Activated CD4-positive, CD25-positive, alpha-beta regulatory T cell treated with anti-CD3 and anti-CD28 coated beads, Interleukin-2, amount 50 U/mL, for 72 hours (primary cell): ENCODE data around the gene SREBF1.

Source experiments
- DNase-seq: peaks from one replicate; pipeline ENCODE4 v3.0.0; 2021

SREBF1 gene

DNA sequence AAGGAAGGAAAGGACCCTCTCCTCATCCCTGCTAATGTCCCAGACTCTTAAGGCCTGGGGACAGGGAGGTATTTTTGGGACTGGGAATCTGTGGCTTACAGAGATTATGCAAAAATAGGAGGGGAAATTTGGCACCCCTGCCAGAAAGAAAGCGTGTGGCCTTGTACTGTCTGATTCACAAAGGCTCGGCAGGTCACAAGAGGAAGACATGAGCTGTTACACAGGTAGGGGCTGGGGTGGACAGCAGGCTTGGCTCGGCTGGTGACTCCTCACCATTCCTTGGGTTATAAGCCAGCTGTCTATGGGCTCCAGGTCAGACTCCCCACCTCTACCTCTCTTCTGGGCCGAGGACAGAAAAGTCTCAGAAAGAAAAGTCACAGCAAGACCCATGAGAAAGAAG is 20.7 kb upstream of the SREBF1 start:
- DNase-seq: no peak

DNA sequence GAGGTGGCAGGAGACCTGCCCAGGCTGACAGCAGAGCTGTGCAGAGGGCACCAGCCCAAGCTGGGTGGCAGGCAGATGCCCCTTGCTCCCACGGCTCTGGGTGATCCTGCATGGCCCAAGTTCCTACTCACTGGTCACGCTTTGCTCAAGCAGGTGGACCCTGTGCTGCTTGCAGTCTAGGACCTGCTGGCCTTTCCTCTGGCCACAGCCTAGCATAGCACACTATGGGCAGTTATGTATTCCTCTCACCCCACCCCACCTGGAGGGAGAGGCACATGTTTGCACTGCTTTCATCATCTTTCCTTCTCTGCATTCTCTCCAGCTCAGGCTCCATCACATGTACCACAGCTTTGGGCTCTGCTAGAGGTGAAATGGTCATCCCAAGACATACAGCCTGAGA is 19.6 kb upstream of the SREBF1 start:
- DNase-seq: no peak

DNA sequence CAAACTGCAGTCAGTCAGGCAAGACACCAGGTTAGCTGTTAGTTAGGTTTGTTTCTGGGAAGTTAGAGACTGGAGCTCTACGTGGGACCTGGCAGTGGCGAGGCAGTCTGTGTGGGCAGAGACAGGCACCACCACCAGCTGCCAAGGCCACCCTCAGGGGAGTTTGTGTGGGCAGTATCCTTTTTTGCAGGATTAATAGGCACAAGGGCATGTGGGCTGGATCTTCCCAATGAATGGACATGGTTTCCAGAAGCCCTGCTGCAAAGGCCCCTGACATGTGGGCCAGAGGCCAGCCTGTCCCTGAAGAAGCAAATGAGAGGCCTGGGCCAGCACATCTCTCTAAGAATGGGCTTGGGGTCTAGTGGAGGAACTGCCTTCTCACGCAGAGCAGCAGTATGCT is 19.2 kb upstream of the SREBF1 start:
- no peak for DNase-seq

GRCh38 chr17:17853811-17854447 is 17.1 kb upstream of the SREBF1 start:
- DNase-seq: no peak

DNA sequence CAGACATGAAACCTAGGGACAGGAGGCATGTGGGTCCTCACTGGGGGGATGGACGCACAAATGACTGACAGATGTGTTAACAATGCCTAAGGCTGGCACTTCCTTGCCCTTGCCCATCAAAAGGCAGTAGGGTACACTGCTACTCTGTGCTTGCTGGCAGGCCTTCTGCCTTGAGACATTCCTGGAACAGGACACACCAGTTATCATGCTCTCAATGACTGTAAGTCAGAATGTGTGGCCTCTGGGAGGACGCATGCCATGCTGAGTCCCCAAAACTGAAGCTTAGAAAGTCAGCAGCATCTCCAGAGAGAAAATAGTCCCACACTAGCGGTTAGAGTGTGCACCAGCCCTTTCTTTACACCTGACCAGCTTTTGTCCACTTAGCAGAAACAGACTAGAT is 16.1 kb upstream of the SREBF1 start:
- no peak for DNase-seq

DNA sequence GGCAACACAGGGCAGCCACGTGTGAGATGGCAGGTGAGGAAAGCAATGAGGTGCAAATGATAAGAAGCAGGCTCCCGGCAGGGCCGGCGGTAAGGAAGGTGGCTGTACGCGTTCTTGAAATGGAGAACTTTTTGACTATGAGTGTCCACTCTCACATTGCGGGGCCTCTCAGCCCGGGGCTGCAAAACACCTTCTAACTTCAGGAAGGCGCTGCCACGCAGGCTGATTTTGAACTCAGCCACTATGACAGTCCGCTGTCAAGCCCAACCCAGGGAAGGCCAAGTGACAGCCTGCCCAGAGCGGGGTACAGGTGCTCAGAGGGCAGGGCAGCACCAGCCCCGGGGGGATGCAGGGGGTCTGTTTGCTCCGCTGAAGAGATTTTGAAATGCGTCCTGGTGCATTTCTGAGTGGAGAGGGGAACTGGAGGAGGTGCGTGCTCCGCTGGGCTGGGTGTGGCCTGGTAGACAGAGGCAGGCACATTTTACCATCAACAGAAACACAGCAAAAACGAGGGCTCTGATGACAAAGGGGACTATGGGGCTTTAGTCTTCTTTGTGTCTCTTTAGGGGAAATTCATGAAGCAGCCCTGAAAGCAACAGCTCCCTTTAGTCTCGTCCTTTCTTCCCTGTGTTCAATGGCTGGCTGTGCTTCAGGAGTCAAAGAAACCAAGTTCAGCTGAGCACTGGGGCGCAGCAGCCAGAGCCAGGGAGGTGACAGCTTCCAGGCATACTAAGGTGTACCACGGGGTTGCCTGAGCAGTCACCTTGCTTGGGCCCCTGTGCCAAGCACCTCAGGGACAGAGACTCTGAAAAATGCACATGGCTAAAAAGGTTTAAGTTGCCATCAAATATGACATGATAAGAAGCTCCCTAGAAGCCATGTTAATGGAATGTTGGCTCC is 14.6 kb upstream of the SREBF1 start:
- no peak for DNase-seq

DNA sequence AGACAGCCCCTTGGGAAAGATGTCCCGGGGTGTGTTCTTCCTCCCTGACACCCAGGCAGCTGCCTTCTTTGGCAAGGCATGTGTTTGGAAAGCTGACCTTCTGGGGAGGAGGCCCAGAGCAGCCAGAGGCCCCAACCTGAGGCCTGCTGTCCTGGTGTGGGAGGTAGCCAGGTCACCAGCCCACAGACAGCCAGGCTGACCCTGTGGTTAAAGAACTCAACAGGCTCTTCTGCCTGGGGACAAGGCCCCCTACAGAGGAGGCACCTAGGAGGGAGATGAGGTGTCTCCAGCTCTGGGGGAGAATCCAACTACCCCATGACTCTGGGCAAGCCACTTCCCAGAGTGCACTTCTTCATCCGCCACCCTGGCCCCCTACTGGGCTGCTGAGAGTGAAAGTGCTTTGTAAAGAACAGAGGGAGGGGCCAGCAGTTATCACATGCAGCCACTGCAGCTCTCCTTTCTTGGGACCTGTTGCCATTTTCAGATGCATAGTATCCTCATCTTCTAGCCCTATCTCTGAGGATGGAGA is 13.1 kb upstream of the SREBF1 start:
- DNase-seq: peak; percentile 49

DNA sequence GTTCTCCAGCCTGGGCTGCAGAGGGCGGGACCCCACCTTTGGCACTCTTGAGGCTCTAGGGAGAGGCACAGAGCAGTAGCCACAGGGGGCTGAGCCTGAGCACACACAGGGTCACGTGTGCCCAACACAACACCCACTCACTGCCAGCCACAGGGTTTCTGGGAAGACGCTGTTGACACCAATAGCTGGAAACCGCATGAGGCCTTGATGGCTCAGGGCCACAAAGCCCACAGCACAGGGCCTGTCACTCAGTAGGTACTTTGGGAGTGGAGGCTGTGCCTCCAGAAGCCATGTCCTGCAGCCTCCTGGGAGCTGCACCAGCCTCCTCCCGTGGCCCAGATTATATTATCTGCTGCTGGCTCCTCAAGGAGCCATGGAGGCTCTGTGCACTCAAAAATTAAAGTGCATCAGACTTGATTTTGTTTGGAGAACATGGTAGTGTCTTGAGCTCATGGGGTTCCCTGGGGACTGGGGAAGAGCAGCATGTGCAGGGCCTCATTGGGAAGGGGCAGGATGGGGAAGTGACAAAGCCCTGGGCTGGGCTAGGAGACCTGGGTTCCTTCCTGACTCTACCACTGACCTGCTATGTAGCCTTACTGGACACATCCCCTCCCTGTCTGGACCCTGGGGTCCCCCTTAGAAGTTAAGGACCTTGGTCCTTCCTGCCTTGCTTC is 12.5 kb upstream of the SREBF1 start:
- peak; percentile 75 for DNase-seq

DNA sequence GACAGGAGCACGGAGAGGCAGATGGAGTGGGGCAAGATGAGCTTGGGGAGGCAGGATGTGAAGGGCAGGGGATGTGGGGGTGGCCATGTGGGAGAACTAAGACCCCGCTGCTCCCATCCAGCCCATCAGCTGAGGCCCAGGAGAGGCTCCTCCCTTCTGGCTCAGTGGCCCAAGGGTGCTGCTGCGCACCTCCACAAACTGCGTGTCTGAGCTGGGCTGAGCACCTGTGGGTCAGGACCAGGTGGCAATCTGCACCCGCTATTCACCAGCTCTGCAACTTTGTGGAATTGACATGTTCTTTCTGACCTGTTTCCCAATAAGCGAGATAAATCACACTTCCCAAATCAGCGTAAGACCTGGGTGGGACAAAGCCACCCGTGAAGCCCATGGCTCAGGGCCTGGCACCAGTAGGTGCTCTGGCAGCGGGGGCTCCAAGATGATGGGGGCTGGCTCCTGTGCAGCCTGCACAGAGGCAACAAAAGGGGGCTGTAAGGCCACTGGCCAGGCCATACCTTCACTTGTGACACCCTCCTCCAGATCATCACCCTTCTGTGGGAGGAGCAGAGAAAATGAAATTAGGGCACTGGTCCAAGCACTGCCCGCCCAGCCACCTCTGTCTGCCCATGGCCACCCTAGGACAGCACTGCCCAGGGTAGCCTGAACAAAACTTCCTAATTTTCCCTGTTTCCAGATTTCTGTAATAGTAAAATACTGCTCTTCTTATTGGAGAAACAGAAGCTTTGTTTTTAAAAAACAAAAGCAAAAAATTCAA is 11.7 kb upstream of the SREBF1 start:
- DNase-seq: no peak

GRCh38 chr17:17847726-17848125 is 10.9 kb upstream of the SREBF1 start:
- no peak for DNase-seq

- DNase-seq: no peak
These were observed 10.4 kb upstream of the SREBF1 start for GRCh38 chr17:17847118-17847689.

DNA sequence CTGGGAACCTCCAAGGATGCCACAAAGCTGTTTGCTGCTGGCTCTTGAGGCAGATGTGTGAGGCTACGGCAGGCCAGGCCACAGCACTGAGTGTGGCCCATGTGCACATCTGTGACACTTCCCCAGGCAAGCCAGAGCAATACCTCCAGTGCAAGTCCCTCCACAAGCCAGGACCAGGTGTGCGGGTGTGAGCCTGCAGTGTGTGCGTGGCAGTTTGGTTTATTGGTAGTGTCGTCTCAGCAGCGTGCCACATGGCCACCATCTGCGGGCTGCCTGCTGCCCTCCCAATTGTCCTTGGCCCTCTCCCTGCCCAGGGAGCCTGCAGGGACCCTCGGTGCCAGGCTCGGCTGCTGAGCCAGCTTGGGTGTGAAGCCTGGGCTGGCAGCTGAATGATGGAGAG is 9.9 kb upstream of the SREBF1 start:
- DNase-seq: no peak

GRCh38 chr17:17846003-17846402 is 9.2 kb upstream of the SREBF1 start:
- DNase-seq: no peak

- DNase-seq: no peak
These were observed 8.4 kb upstream of the SREBF1 start for GRCh38 chr17:17845046-17845775.

- no peak for DNase-seq
These were observed 7.7 kb upstream of the SREBF1 start for GRCh38 chr17:17844500-17844899.

DNA sequence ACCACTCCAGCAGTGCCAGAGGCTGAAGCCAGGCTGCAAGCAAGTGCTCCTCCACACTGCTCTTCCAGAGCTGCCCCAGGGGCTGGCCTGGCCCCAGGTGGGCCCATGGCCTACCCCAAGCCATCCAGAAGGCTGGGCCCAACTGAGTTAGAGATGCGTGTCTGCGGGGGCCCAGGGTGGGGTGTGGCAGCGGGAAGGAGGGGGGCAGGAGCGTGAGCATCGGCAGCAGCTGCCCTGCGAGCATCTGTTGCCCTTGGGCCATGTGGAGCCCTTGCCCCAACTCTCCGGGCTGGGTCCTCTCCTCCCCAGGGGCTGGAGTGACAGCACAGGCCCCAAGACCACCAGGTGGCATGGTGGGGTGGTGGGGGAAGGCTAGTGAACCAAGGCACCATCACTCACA is 7.3 kb upstream of the SREBF1 start:
- no peak for DNase-seq

DNA sequence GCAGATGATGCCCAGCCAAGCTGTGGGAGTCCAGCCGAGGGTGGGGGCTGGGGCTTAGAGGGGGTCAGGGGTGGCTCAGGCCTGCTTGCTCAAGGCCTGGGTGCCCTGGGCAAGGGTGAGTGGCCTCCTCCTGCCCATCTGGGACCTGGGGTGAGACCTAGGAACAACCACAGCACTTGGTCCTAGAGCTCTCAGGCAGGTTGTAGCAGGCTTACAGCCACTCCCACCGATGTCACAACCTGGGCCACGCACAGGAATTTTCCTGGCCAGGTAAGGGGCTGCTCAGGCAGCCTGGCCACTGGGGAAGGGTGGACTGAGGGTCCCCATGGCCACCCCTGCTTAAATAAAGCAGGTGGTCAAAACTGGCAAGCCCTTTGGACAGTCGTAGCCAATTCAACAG is 6.3 kb upstream of the SREBF1 start:
- DNase-seq: no peak

DNA sequence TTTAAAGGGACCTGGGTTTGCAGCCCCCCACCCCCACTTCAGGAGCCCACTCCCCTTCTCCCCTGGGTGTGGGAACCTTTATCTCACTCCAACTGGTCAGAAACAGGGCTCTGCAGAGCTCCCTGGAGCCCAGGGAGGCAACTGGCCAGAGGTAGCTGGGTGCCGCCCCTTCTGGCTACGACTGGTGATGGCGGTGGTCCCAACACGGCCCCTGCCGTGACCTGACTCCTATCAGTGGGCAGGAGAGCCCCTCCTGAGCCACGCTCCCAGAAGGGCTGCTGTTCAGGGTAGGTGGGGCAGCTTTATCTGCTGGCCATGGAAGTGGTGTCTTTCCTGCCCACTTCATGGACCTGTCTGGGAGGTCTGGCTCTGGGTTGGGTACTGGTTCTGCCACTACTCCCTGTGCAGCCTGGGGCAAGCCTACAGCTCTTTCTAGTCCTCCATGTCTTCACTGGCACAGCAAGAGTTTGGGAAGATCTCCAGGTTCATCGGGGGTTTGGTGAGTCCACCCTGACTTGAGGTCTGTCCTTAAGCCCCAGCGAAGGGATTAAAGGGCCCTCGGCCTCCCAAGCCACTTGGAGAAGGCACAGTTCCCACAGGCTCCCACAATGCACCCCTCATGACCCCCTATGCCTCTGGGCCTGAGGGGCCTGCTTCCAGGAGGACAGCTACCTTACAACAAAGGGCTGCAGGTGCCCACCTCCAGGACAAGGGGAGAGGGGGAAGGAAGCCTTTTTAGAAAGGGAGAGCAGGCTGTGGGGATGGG is 5.5 kb upstream of the SREBF1 start:
- DNase-seq: no peak

DNA sequence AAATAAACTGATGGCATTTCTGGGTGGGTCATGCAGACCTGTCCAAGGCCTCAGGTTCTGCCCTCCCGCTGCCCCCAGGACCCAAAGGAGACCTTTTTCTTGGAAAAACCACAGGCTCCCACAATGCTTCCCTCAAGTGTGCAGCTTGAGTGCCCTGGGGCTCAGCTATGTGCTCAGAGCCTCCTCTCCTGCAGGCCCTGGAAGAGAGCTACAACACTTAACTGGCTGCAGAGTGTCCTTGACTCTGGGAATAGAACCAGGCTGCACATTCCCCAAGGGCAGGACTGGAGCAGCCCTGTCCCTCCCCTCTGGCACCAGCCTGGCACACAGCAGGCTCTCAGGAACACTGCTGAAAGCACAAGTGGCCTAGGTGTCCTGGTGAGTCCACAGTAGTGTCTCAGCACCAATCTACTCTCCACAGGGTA is 4.8 kb upstream of the SREBF1 start:
- no peak for DNase-seq

DNA sequence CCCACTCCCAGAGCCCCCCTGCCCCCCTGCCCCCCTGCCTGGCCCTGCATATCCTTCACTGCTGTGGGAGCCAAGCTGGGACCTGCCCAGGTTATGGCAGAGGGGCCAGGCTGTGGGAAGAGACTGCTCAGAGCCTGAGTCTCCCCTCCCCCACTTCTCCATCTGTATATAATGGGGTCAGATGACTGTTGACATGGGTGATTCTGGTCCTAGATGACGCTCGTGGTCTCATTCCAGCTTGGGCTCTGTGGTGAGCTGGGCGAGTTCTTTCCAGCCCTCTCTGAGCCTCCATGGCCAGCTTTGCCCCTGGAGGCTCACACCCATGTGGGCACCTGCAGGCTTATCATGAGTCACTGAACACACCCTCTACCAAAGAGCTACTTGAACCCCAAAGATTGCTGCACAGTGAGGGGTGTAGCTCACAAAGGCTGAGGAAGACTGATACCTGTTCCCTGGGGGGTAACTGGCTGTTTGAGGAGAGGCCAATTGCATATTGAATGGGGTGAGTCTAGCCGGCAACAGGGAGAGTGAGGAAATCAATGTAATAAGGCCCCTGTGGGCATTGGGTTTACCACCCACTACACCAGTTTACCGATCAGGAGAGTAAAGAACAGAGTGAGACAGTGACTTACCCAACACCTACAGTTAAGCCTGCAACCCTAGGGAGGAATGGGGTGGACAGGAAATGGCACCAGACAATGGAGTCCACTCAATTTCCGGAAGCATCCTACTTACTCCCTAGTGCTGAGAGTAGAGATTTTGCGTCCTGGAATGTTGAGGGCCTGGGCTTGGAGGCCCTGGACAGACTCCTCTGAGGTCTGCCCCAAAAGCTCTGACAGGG is 4.2 kb upstream of the SREBF1 start:
- no peak for DNase-seq
